Peyer's patch (tissue), 4 donors: ENCODE measurements around the gene MRPL37. TPM values are rescaled to one million over a fixed set of nuclear protein-coding genes. Genes with fewer than 3 reads are reported as not detected.

Experiments
- DNase-seq, 3 donors: peaks; one replicate each; pipeline ENCODE4 v3.0.0-alpha.2; 2017 to 2019
- H3K27ac ChIP-seq, 4 donors: fragments of 200-600 bp; sonication (generic); one replicate each; pipeline ENCODE4 v1.5.1; 2016 to 2019
- H3K27me3 ChIP-seq, 2 donors: fragments of 200-600 bp; sonication (generic); one replicate each; pipeline ENCODE4 v1.5.1; 2019
- H3K36me3 ChIP-seq, 3 donors: fragments of 200-600 bp; sonication (generic); one replicate each; pipeline ENCODE4 v1.5.1; 2016 to 2019
- H3K4me1 ChIP-seq, 4 donors: fragments of 200-600 bp; sonication (generic); one replicate each; pipeline ENCODE4 v1.5.1; 2016 to 2019
- H3K4me3 ChIP-seq, 4 donors: fragments of 200-600 bp; sonication (generic); 1 replicate in 3 of 4; 2 replicates in 1 of 4; pipeline ENCODE4 v1.5.1; 2016 to 2019; ENCODE audit warnings: mild to moderate bottlenecking in 1 of 4
- H3K9me3 ChIP-seq, 4 donors: fragments of 200-600 bp; sonication (generic); one replicate each; pipeline ENCODE4 v1.5.1; 2016 to 2019; ENCODE audit warnings: mild to moderate bottlenecking in 1 of 4
- CTCF ChIP-seq, 6 experiments: fragments of 450-650 bp in 4 of 6; fragments of 200-600 bp in 2 of 6; sonication (generic) in 1 of 6; IDR thresholded peaks; one replicate each; pipeline ENCODE4 v1.5.1; 2017 to 2019; ENCODE audit warnings: antibody characterized with exemption in 6 of 6, mild to moderate bottlenecking in 3 of 6, moderate library complexity in 1 of 6
- POLR2A ChIP-seq, 2 donors: fragments of 450-650 bp; IDR thresholded peaks; one replicate each; pipeline ENCODE4 v1.5.1; 2017; ENCODE audit warnings: antibody characterized with exemption in 2 of 2, mild to moderate bottlenecking in 2 of 2, moderate library complexity in 2 of 2
- total RNA-seq, 4 donors: library from RNA; depleted of rRNA; stranded (reverse); fragments of >200 nt; gene quantifications; one replicate each; pipeline ENCODE4 v1.1.0, GENCODE V29; 2016

MRPL37 gene
- total RNA-seq, 4 donors from 2014 or later: 52.8 to 58.3 (median 54.5) TPM

- DNase-seq: no peak
Observed at GRCh38 chr1:54259546-54260140, 59.7 kb downstream of the MRPL37 start.

GRCh38 chr1:54260810-54261209 lies 60.8 kb downstream of the MRPL37 start:
- Histone ChIP-seq H3K36me3 (no peaks in the 10 kb centered on the region), H3K9me3 (no peaks in the 10 kb centered on the region), H3K4me1 (peaks cover 0 to 41% (median 5%) of the 10 kb centered on the region in 4 donors), H3K27ac (no peak overlapping the region), H3K4me3 (no peak overlapping the region), H3K27me3 (no peaks in the 10 kb centered on the region)
- DNase-seq: no peak
- TF ChIP-seq CTCF (IDR thresholded peaks at IDR 0.05) (no peak), POLR2A (IDR thresholded peaks at IDR 0.05) (no peak)

More at GRCh38 chr1:54259546-54260140, 59.7 kb downstream of the MRPL37 start:
- peaks cover 0 to 41% (median 5%) of the 10 kb centered on the region in 4 donors for H3K4me1 ChIP-seq
- H3K9me3 ChIP-seq: no peaks in the 10 kb centered on the region
- H3K27ac ChIP-seq: peak overlapping the region in 1 of 4 donors; percentile 34
- H3K4me3 ChIP-seq: no peak overlapping the region
- H3K27me3 ChIP-seq: no peaks in the 10 kb centered on the region
- H3K36me3 ChIP-seq: no peaks in the 10 kb centered on the region
- TF ChIP-seq POLR2A (IDR thresholded peaks at IDR 0.05): no peak
- peak in 2 of 6 experiments; percentile 5 to 6 for TF ChIP-seq CTCF (IDR thresholded peaks at IDR 0.05)

GRCh38 chr1:54262244-54262643 lies 62.3 kb downstream of the MRPL37 start:
- Histone ChIP-seq H3K4me1 (peaks cover 0 to 36% (median 0%) of the 10 kb centered on the region in 4 donors), H3K27me3 (no peaks in the 10 kb centered on the region), H3K36me3 (no peaks in the 10 kb centered on the region), H3K27ac (no peak overlapping the region), H3K9me3 (no peaks in the 10 kb centered on the region), H3K4me3 (no peak overlapping the region)
- no peak for TF ChIP-seq CTCF (IDR thresholded peaks at IDR 0.05)
- no peak for TF ChIP-seq POLR2A (IDR thresholded peaks at IDR 0.05)
- DNase-seq: no peak

GRCh38 chr1:54263601-54264226 lies 63.7 kb downstream of the MRPL37 start:
- Histone ChIP-seq H3K4me3 (no peak overlapping the region), H3K4me1 (peaks cover 0 to 31% (median 0%) of the 10 kb centered on the region in 4 donors), H3K36me3 (no peaks in the 10 kb centered on the region), H3K27me3 (no peaks in the 10 kb centered on the region), H3K27ac (peak overlapping the region in 1 of 4 donors; percentile 10), H3K9me3 (no peaks in the 10 kb centered on the region)
- no peak for TF ChIP-seq POLR2A (IDR thresholded peaks at IDR 0.05)
- TF ChIP-seq CTCF (IDR thresholded peaks at IDR 0.05): no peak
- DNase-seq: no peak

GRCh38 chr1:54265126-54265525 lies 65.2 kb downstream of the MRPL37 start:
- DNase-seq: no peak
- H3K27me3 ChIP-seq: no peaks in the 10 kb centered on the region
- TF ChIP-seq CTCF (IDR thresholded peaks at IDR 0.05) (no peak), POLR2A (IDR thresholded peaks at IDR 0.05) (no peak)
- H3K36me3 ChIP-seq: no peaks in the 10 kb centered on the region
- H3K4me1 ChIP-seq: peaks cover 0 to 25% (median 0%) of the 10 kb centered on the region in 4 donors
- no peaks in the 10 kb centered on the region for H3K9me3 ChIP-seq
- no peak overlapping the region for H3K27ac ChIP-seq
- no peak overlapping the region for H3K4me3 ChIP-seq
